ENCODE results near the gene CCND1.

CCND1 gene

DNA sequence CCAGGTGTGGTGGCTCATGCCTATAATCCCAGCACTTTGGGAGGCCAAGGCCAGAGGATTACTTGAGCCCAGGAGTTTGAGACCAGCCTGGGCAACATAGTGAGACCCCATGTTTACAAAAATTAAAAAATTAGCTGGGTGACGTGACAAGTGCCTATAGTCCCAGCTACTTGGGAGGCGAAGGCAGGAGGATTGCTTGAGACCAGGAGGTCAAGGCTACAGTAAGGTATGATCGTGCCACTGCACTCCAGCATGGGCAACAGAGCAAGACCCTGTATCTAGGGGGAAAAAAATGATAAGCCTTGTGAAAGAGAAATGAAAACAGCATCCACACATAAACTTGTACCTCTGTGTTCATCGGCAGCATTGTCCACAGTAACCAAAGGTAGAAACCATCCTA, 8.1 kb upstream of the CCND1 start:
- Histone ChIP-seq H3K4me3 (ENCODE audit: severe bottlenecking) (no peak overlapping the region), H3K27me3 (ENCODE audit: insufficient read depth, poor library complexity, severe bottlenecking) (no peaks in the 10 kb centered on the region), H3K4me1 (ENCODE audit: insufficient read depth, poor library complexity, severe bottlenecking) (no peaks in the 10 kb centered on the region), H3K9me3 (ENCODE audit: severe bottlenecking) (no peaks in the 10 kb centered on the region), H3K36me3 (ENCODE audit: low read depth) (no peaks in the 10 kb centered on the region), H3K27ac (ENCODE audit: poor library complexity, severe bottlenecking) (no peak overlapping the region)
- no peak for DNase-seq (ENCODE audit: low spot score)
- ATAC-seq (ENCODE audit: low read depth) = no peak
- TF ChIP-seq, protein P1, sequence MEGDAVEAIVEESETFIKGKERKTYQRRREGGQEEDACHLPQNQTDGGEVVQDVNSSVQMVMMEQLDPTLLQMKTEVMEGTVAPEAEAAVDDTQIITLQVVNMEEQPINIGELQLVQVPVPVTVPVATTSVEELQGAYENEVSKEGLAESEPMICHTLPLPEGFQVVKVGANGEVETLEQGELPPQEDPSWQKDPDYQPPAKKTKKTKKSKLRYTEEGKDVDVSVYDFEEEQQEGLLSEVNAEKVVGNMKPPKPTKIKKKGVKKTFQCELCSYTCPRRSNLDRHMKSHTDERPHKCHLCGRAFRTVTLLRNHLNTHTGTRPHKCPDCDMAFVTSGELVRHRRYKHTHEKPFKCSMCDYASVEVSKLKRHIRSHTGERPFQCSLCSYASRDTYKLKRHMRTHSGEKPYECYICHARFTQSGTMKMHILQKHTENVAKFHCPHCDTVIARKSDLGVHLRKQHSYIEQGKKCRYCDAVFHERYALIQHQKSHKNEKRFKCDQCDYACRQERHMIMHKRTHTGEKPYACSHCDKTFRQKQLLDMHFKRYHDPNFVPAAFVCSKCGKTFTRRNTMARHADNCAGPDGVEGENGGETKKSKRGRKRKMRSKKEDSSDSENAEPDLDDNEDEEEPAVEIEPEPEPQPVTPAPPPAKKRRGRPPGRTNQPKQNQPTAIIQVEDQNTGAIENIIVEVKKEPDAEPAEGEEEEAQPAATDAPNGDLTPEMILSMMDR (IDR thresholded peaks at IDR 0.05; ENCODE audit: poor library complexity, severe bottlenecking) = no peak

DNA sequence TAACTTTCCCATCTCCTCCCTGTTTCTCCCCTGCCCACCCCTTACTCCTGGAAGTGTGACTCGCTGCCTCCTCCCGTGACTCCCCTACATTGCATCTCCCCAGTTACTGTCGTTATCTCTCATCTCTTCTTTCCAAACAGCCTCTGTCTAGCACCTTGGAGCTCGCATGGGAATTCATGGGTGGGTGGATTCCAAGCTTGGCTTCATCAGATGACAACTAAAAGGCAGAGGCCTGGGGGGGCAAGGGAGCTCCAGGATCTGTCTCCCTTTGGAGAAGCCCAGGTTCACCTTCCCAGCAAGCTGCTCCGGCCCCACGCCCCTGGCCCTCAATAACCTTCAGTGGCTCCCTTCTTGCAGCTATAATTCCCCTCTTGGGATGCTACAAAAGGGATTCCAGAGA, 6.9 kb upstream of the CCND1 start:
- ATAC-seq (ENCODE audit: low read depth) (no peak), DNase-seq (ENCODE audit: low spot score) (no peak)
- no peaks in the 10 kb centered on the region for H3K4me1 ChIP-seq (ENCODE audit: insufficient read depth, poor library complexity, severe bottlenecking)
- no peaks in the 10 kb centered on the region for H3K27me3 ChIP-seq (ENCODE audit: insufficient read depth, poor library complexity, severe bottlenecking)
- no peaks in the 10 kb centered on the region for H3K9me3 ChIP-seq (ENCODE audit: severe bottlenecking)
- no peak overlapping the region for H3K4me3 ChIP-seq (ENCODE audit: severe bottlenecking)
- H3K36me3 ChIP-seq (ENCODE audit: low read depth) = no peaks in the 10 kb centered on the region
- TF ChIP-seq, protein P1 (IDR thresholded peaks at IDR 0.05; ENCODE audit: poor library complexity, severe bottlenecking) = no peak
- H3K27ac ChIP-seq (ENCODE audit: poor library complexity, severe bottlenecking) = no peak overlapping the region

DNA sequence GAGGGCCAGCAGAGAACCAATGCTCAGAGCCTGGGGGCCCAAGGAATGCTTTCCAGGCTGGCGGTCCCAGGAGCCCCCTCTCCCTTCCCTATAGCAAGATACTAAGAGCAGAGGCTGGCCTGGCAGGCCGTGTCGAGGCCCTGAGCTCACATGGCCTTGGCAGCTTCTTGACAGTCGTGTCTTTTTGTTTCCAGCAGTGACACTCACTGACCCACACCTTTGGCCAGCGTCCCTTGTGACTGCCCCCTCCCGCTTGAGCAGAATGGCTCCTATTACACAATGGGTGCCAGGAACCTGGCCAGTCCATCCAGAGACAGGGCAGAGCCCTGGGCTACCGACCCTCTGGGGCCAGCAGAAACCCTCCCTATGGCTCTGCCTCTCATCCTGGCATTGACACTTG, 6.4 kb upstream of the CCND1 start:
- Histone ChIP-seq H3K27me3 (ENCODE audit: insufficient read depth, poor library complexity, severe bottlenecking) (no peaks in the 10 kb centered on the region), H3K27ac (ENCODE audit: poor library complexity, severe bottlenecking) (no peak overlapping the region), H3K36me3 (ENCODE audit: low read depth) (no peaks in the 10 kb centered on the region), H3K4me3 (ENCODE audit: severe bottlenecking) (no peak overlapping the region), H3K4me1 (ENCODE audit: insufficient read depth, poor library complexity, severe bottlenecking) (no peaks in the 10 kb centered on the region), H3K9me3 (ENCODE audit: severe bottlenecking) (no peaks in the 10 kb centered on the region)
- DNase-seq (ENCODE audit: low spot score) (no peak), ATAC-seq (ENCODE audit: low read depth) (no peak)
- TF ChIP-seq, protein P1 (IDR thresholded peaks at IDR 0.05; ENCODE audit: poor library complexity, severe bottlenecking) = no peak

DNA sequence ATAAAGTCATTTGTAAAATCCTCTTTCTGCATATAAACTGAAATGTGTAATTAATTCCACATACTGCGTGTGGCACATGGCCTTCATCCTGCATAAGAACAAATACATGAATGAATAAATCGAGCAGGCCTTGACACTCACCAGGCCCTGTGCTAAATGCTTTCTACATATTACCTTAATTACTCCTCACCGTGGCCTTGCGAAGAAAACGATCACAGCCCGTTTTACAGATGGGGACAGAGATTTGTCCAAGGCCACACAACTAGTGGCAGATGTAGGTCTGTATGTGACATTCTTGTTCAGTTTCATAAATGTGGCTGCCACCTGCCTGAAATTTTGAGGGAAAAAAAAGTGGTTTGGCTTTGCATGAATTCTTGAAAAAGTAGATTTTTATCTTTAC, 5.8 kb upstream of the CCND1 start:
- TF ChIP-seq, protein P1 (IDR thresholded peaks at IDR 0.05; ENCODE audit: poor library complexity, severe bottlenecking) = no peak
- Histone ChIP-seq H3K9me3 (ENCODE audit: severe bottlenecking) (no peaks in the 10 kb centered on the region), H3K4me1 (ENCODE audit: insufficient read depth, poor library complexity, severe bottlenecking) (peaks cover 3% of the 10 kb centered on the region), H3K27ac (ENCODE audit: poor library complexity, severe bottlenecking) (no peak overlapping the region), H3K36me3 (ENCODE audit: low read depth) (no peaks in the 10 kb centered on the region), H3K27me3 (ENCODE audit: insufficient read depth, poor library complexity, severe bottlenecking) (no peaks in the 10 kb centered on the region), H3K4me3 (ENCODE audit: severe bottlenecking) (no peak overlapping the region)
- ATAC-seq (ENCODE audit: low read depth) (no peak), DNase-seq (ENCODE audit: low spot score) (no peak)

DNA sequence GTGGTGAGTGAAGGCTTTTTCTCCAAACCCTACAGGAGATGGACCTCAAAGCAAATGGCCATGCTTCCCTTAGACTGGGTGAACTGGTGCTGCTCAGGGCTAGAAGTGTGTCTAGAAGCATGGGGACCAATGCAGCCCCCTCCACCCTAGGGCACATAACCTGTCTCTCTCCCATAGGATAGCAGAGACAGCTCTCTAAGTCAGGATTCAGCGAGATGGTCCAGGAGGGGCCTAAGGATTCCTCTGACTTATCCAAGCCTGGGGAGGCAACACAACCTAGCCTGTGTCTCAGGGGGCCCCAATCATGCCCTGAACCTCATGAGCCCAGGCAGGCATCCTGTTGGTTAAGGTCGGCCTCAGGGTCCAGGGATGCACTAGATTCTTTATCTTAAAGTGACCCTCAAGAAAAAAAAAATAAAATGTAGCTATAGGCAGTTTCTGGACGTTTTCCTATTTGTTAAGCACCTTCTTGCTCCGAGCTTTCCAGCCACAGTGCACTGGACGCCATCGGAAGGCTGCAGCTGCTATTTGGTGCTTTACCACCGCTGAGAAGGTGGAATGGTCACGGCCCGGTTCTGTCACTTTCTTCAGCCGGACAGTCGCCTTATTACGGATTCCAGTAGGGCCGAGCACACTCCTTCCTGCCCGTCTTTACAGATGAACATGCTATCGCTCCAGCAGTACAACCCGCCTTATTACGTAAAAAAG, 5.0 kb upstream of the CCND1 start:
- H3K36me3 ChIP-seq (ENCODE audit: low read depth) = no peaks in the 10 kb centered on the region
- no peak for DNase-seq (ENCODE audit: low spot score)
- no peak overlapping the region for H3K4me3 ChIP-seq (ENCODE audit: severe bottlenecking)
- TF ChIP-seq, protein P1 (IDR thresholded peaks at IDR 0.05; ENCODE audit: poor library complexity, severe bottlenecking) = no peak
- no peak overlapping the region for H3K27ac ChIP-seq (ENCODE audit: poor library complexity, severe bottlenecking)
- no peak for ATAC-seq (ENCODE audit: low read depth)
- H3K4me1 ChIP-seq (ENCODE audit: insufficient read depth, poor library complexity, severe bottlenecking) = peaks cover 3% of the 10 kb centered on the region
- no peaks in the 10 kb centered on the region for H3K9me3 ChIP-seq (ENCODE audit: severe bottlenecking)
- H3K27me3 ChIP-seq (ENCODE audit: insufficient read depth, poor library complexity, severe bottlenecking) = no peaks in the 10 kb centered on the region
